Lung (tissue), 12 donors: ENCODE measurements around the gene CAPN11. TPM values are rescaled to one million over a fixed set of nuclear protein-coding genes. Genes with fewer than 3 reads are reported as not detected.

Source experiments
- ATAC-seq: fragments of 200-7000 bp; cut with Tn5 transposase; one replicate; pipeline ENCODE4 v1.9.1; 2020; ENCODE audit warnings: moderate number of reproducible peaks; ENCODE audit not compliant: insufficient read depth, low FRiP score
- DNase-seq, 3 donors: peaks; one replicate each; pipeline ENCODE4 v3.0.0-alpha.2; 2013 to 2017
- H3K27ac ChIP-seq, 2 donors: one replicate each; pipeline ENCODE4 v1.5.1; 2013; ENCODE audit warnings: mild to moderate bottlenecking in 2 of 2, moderate library complexity in 2 of 2, control low read depth in 1 of 2, inconsistent platforms in 1 of 2, low read depth in 1 of 2, low read length in 1 of 2
- H3K27me3 ChIP-seq, 3 donors: one replicate each; pipeline ENCODE4 v1.5.1; 2013; ENCODE audit warnings: low read length in 2 of 3; ENCODE audit not compliant: control insufficient read depth in 3 of 3, insufficient read depth in 3 of 3
- H3K36me3 ChIP-seq, 4 donors: one replicate each; pipeline ENCODE4 v1.5.1; 2013; ENCODE audit warnings: low read length in 4 of 4, mild to moderate bottlenecking in 1 of 4, moderate library complexity in 1 of 4; ENCODE audit not compliant: control insufficient read depth in 4 of 4, insufficient read depth in 4 of 4
- H3K4me1 ChIP-seq, 5 donors: one replicate each; pipeline ENCODE4 v1.5.1; 2013; ENCODE audit warnings: low read length in 5 of 5, mild to moderate bottlenecking in 2 of 5, moderate library complexity in 1 of 5; ENCODE audit not compliant: control insufficient read depth in 5 of 5, insufficient read depth in 5 of 5
- H3K4me3 ChIP-seq: one replicate; pipeline ENCODE4 v1.5.1; 2013; ENCODE audit warnings: mild to moderate bottlenecking, control low read depth, moderate library complexity
- H3K9ac ChIP-seq, 2 donors: one replicate each; pipeline ENCODE4 v1.5.1; 2013; ENCODE audit warnings: low read length in 2 of 2, control low read depth in 1 of 2; ENCODE audit not compliant: insufficient read depth in 1 of 2
- H3K9me3 ChIP-seq, 4 donors: one replicate each; pipeline ENCODE4 v1.5.1; 2013; ENCODE audit warnings: low read length in 3 of 4, mild to moderate bottlenecking in 1 of 4, moderate library complexity in 1 of 4; ENCODE audit not compliant: control insufficient read depth in 4 of 4, insufficient read depth in 3 of 4
- CTCF ChIP-seq: IDR thresholded peaks from 2 replicates; pipeline ENCODE4 v1.5.1; 2012; ENCODE audit warnings: mild to moderate bottlenecking; ENCODE audit errors: control extremely low read depth, extremely low read depth
- WGBS, 2 donors: extraction: QIAGEN DNeasy Blood & Tissue Kit; methylation state at CpG; one replicate each; pipeline ENCODE4 v1.1.7; 2013; 5-methylcytosine and 5-hydroxymethylcytosine counted together
- polyA plus RNA-seq, 2 donors: library from polyadenylated mRNA; stranded (reverse); fragments of 200-250 nt; gene quantifications; one replicate each; pipeline ENCODE4 v1.2.1, GENCODE V29; 2013
- total RNA-seq, 2 donors: library from RNA; depleted of rRNA in 1 of 2; stranded (reverse); fragments of >200 nt in 1 of 2; gene quantifications; one replicate each; pipeline ENCODE4 v1.2.1, GENCODE V29; 2014 to 2021
- donor health status: control.
- donor health status: control.
- donor health status: Bipolar disorder and iron deficiency.
- donor health status: healthy.
- donor health status: DM: yes; HTN: yes; CAD: no.

The CAPN11 gene
- total and polyA plus RNA-seq, 4 donors, result 0.07 to 0.30 (median 0.15) TPM; not detected in 1

GRCh38 chr6:44171899-44172546, 13.4 kb downstream of the CAPN11 start:
- H3K27me3 ChIP-seq, result peaks cover 0 to 3% (median 0%) of the 10 kb centered on the region in 3 donors
- peaks cover 0 to 6% (median 0%) of the 10 kb centered on the region in 5 donors for H3K4me1 ChIP-seq
- WGBS, 2 donors, result 82 to 86% methylated on average over 12 of the region's 12 CpGs
- no peak overlapping the region for H3K9ac ChIP-seq
- no peak overlapping the region for H3K4me3 ChIP-seq
- no peak for TF ChIP-seq CTCF
- H3K27ac ChIP-seq, result no peak overlapping the region
- DNase-seq, result no peak
- no peak for ATAC-seq
- H3K36me3 ChIP-seq, result no peaks in the 10 kb centered on the region
- H3K9me3 ChIP-seq, result no peaks in the 10 kb centered on the region

- DNase-seq (peak; percentile 83 to 84 (median 84)), ATAC-seq (peak; percentile 90)
- Histone ChIP-seq H3K4me3 (no peak overlapping the region), H3K36me3 (no peaks in the 10 kb centered on the region), H3K27me3 (peaks cover 0 to 3% (median 0%) of the 10 kb centered on the region in 3 donors), H3K27ac (no peak overlapping the region), H3K4me1 (peaks cover 0 to 6% (median 0%) of the 10 kb centered on the region in 5 donors), H3K9ac (no peak overlapping the region), H3K9me3 (no peaks in the 10 kb centered on the region)
- WGBS, 2 donors, result 27 to 28% methylated on average over 15 of the region's 15 CpGs
- peak; percentile 85 for TF ChIP-seq CTCF
These were observed 14.3 kb downstream of the CAPN11 start for GRCh38 chr6:44172731-44173500.

GRCh38 chr6:44176130-44176761, 17.6 kb downstream of the CAPN11 start:
- no peak for TF ChIP-seq CTCF
- H3K4me3 ChIP-seq, result no peak overlapping the region
- H3K36me3 ChIP-seq, result no peaks in the 10 kb centered on the region
- ATAC-seq (no peak), DNase-seq (no peak)
- H3K9me3 ChIP-seq, result no peaks in the 10 kb centered on the region
- WGBS, 2 donors, result 72 to 82% methylated on average over 15 of the region's 15 CpGs
- H3K27ac ChIP-seq, result no peak overlapping the region
- no peak overlapping the region for H3K9ac ChIP-seq
- peaks cover 0 to 6% (median 0%) of the 10 kb centered on the region in 5 donors for H3K4me1 ChIP-seq
- H3K27me3 ChIP-seq, result peaks cover 0 to 3% (median 0%) of the 10 kb centered on the region in 3 donors
